ENCODE data around the gene RGP1.

The RGP1 gene

GRCh38 chr9:35740243-35740642 is 8.8 kb upstream of the RGP1 start:
- DNase-seq (ENCODE audit: low read depth in 2 of 2, low spot score in 1 of 2) = no peak

GRCh38 chr9:35741740-35742139 is 7.3 kb upstream of the RGP1 start:
- no peak for DNase-seq (ENCODE audit: low read depth in 2 of 2, low spot score in 1 of 2)

GRCh38 chr9:35743452-35743851 is 5.6 kb upstream of the RGP1 start:
- DNase-seq (ENCODE audit: low read depth in 2 of 2, low spot score in 1 of 2) = no peak

- DNase-seq (ENCODE audit: low read depth in 2 of 2, low spot score in 1 of 2) = no peak
Observed at GRCh38 chr9:35743880-35744518, 5.1 kb upstream of the RGP1 start.

- DNase-seq (ENCODE audit: low read depth in 2 of 2, low spot score in 1 of 2) = no peak
Observed at GRCh38 chr9:35745569-35745968, 3.5 kb upstream of the RGP1 start.

- DNase-seq (ENCODE audit: low read depth in 2 of 2, low spot score in 1 of 2) = no peak
Observed at GRCh38 chr9:35746583-35746982, 2.5 kb upstream of the RGP1 start.

- no peak for DNase-seq (ENCODE audit: low read depth in 2 of 2, low spot score in 1 of 2)
Observed at GRCh38 chr9:35748242-35748857, 737 bp upstream of the RGP1 start.

- no peak for DNase-seq (ENCODE audit: low read depth in 2 of 2, low spot score in 1 of 2)
Observed at GRCh38 chr9:35749515-35750255, 598 bp downstream of the RGP1 start.

- no peak for DNase-seq (ENCODE audit: low read depth in 2 of 2, low spot score in 1 of 2)
Observed at GRCh38 chr9:35750256-35750531, 1.1 kb downstream of the RGP1 start.

GRCh38 chr9:35753466-35753865 is 4.4 kb downstream of the RGP1 start:
- no peak for DNase-seq (ENCODE audit: low read depth in 2 of 2, low spot score in 1 of 2)

GRCh38 chr9:35754264-35754663 is 5.2 kb downstream of the RGP1 start, which contains the start of gene MSMP:
TSS of gene MSMP (minus strand) at chr9:35754276. CDS start at chr9:35754129, 147 bp downstream.
- no peak for DNase-seq (ENCODE audit: low read depth in 2 of 2, low spot score in 1 of 2)

- DNase-seq (ENCODE audit: low read depth in 2 of 2, low spot score in 1 of 2) = no peak
Observed at GRCh38 chr9:35755071-35755470, 6.0 kb downstream of the RGP1 start.

- peak; percentile 49 to 58 for DNase-seq (ENCODE audit: low read depth in 2 of 2, low spot score in 1 of 2)
Observed at GRCh38 chr9:35756275-35757225, 7.5 kb downstream of the RGP1 start.

- DNase-seq (ENCODE audit: low read depth in 2 of 2, low spot score in 1 of 2) = no peak
Observed at GRCh38 chr9:35757226-35757891, 8.3 kb downstream of the RGP1 start.

- DNase-seq (ENCODE audit: low read depth in 2 of 2, low spot score in 1 of 2) = no peak
Observed at GRCh38 chr9:35757892-35758275, 8.8 kb downstream of the RGP1 start.

GRCh38 chr9:35758475-35759050 is 9.5 kb downstream of the RGP1 start:
- no peak for DNase-seq (ENCODE audit: low read depth in 2 of 2, low spot score in 1 of 2)

GRCh38 chr9:35759795-35760194 is 10.7 kb downstream of the RGP1 start:
- no peak for DNase-seq (ENCODE audit: low read depth in 2 of 2, low spot score in 1 of 2)

- DNase-seq (ENCODE audit: low read depth in 2 of 2, low spot score in 1 of 2) = no peak
Observed at GRCh38 chr9:35760651-35761050, 11.6 kb downstream of the RGP1 start.

- DNase-seq (ENCODE audit: low read depth in 2 of 2, low spot score in 1 of 2) = no peak
Observed at GRCh38 chr9:35763181-35763580, 14.1 kb downstream of the RGP1 start.

GRCh38 chr9:35763803-35764202 is 14.7 kb downstream of the RGP1 start:
- no peak for DNase-seq (ENCODE audit: low read depth in 2 of 2, low spot score in 1 of 2)

- DNase-seq (ENCODE audit: low read depth in 2 of 2, low spot score in 1 of 2) = no peak
Observed at GRCh38 chr9:35766997-35767396, 17.9 kb downstream of the RGP1 start.
